Muscle of back (tissue), 11 donors: ENCODE results near the gene RGS7. TPM values are rescaled to one million over a fixed set of nuclear protein-coding genes. Genes with fewer than 3 reads are reported as not detected.
"Not testable (repeated sequence)": the region's sequence is repeated elsewhere in the genome, so short reads cannot be mapped to it uniquely, and the experiment has no call there.

Experiments used
- DNase-seq, 3 donors: peaks; one replicate each; pipeline versions ENCODE4 v3.0.0 to v3.0.0-alpha.2; 2013
- polyA plus RNA-seq, 10 donors: library from polyadenylated mRNA; unstranded; fragments of 120-200 nt; gene quantifications; one replicate each; pipeline ENCODE4 v1.2.1, GENCODE V29; 2013; ENCODE audit not compliant: insufficient read length in 10 of 10

RGS7 gene
- polyA plus RNA-seq, 10 donors = 0.05 to 0.20 TPM; not detected in 8

DNA sequence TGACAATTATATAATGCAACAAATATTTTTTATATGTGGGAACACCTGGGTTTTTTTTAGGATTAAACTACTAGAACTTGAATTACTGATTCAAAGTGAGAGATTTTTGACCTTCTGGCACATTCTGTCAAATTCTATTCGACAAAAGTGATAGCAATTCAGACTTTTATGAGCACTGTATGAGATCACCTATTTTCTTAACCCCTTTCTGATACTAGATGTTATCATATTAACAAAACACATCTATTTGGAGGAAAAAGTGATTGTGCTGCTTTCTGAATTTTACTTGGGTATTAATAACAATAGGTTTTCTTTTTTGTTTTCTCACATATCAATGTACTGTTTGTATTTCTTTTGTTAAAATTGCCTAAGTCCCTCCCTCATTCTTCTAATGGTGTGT lies 570.1 kb downstream of the RGS7 start:
- DNase-seq = no peak

DNA sequence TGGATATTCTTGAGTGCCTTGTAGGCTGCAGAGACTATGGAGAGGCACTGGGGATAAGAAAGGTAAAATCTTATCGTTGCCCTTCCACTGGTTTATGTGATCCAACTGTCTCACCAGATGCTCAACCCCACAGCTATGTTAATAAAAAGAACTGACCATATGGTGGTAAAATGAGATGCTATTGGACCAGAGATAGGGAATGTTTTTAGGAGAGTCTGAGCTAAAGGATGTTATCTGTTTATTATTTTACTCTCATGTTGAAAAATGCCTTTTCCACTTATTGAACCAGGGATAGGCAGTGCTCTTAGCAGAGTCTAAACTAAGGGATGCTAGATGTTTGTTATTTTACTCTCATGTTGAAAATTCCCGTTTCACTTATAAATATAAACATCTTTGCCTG lies 572.2 kb downstream of the RGS7 start:
- DNase-seq = no peak

DNA sequence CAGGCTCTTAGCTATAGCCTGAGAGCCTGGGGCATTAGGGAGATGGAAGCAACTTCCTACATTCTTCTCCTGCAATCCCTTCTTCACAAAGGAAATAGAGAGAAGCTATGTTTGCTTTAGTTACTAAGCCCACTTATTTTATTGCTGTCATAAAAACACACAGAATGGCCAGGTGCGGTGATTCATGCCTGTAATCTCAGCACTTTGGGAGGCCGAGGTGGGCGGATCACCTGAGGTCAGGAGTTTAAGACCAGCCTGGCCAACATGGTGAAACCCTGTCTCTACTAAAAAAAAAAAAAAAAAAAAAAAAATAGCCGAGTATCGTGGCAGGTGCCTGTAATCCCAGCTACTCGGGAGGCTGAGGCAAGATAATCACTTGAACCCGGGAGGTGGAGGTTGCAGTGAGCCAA lies 573.3 kb downstream of the RGS7 start:
- not testable (repeated sequence) for DNase-seq

DNA sequence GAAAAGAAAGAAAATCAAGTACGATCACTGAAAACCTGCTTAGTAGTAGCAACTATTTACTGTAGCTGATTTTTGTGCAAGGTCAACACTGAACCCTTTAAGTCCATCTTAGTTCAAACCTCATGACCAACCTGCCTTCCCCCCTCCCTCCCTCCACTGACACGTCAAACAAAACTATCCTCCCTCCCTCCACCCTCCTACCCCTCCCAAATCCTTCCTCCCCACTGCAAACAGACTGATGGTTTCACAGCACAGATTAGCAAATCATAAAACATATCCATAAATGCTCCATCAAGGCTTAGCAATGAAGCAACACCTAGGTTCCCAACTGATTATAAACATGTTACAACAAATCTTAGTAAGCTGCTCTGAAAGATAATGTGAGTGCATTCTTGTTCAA lies 580.8 kb downstream of the RGS7 start:
- DNase-seq = no peak

DNA sequence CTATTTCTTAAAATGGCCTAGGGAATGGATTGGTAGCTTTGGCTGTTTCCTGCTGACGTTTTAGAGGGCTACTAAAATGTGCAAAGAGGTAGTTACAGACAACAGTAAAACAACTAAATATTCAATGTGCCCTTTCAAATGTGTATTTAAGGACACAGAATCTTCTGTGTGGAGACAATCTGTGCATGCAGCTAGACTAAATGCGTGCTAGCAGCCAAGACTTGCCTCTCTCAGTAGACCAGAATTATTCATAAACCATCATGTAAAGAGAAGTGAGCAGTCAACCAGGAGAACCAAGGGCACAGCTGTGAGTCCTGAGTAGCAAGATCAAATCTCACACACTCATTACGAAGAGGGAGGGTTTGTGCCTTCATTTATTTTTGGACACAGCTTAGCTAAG lies 584.9 kb downstream of the RGS7 start:
- no peak for DNase-seq

DNA sequence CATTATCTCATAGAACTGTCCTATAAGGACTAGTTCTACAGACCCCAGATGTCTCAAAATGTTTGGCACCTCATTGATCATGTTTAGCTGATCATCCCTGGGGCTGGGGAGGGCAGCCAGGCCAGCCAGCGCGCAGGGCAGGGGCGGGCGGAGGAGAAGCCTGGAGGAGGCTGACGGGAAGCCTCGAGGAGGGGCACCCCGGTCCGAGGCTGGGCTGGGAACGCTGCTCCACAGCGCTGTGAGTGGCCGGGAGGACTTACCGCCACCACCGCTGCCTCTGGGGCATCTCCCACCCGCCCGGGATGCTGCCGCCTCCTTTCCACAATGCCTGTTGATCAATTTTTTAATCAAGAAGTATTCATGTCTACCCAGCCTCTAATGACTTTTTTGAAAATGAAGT lies 585.6 kb downstream of the RGS7 start:
- no peak for DNase-seq

DNA sequence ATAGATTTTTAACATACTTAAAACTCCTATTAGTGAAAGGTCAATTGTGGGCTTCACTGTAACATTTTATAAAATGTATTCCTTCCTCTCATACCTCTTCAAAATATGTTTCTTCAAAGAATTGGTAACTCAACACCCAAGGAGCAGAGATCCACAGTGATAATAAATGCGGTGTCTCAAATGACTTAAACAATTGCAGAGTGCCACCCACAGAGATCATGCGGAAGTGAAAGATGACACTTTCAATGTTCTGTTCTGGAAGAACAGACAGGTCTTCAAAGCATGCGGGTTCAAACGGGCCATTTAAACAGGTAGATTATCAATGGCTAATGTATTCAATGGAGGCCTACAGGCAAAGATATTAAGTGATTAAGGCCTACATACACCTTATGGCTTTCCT lies 588.0 kb downstream of the RGS7 start:
- no peak for DNase-seq

DNA sequence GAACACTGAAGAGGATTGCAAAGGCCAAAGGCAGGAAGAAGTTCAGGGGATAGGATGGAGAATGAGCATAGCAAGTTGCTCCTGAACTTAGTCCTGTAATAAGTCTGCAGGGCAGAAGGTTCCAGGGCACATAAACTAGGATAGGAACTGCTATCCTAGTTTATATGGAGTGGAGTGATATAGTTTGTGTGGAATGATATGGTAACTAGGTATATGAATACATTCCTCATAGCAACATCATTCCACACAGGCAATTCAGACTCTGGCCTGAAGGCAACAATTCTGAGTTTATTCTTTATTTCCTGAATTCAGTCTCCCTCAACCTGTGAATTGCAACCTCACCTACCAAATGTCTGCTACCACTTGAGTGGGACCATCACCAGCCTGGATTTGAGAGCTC lies 590.2 kb downstream of the RGS7 start:
- peak in 1 of 3 donors; percentile 6 for DNase-seq

DNA sequence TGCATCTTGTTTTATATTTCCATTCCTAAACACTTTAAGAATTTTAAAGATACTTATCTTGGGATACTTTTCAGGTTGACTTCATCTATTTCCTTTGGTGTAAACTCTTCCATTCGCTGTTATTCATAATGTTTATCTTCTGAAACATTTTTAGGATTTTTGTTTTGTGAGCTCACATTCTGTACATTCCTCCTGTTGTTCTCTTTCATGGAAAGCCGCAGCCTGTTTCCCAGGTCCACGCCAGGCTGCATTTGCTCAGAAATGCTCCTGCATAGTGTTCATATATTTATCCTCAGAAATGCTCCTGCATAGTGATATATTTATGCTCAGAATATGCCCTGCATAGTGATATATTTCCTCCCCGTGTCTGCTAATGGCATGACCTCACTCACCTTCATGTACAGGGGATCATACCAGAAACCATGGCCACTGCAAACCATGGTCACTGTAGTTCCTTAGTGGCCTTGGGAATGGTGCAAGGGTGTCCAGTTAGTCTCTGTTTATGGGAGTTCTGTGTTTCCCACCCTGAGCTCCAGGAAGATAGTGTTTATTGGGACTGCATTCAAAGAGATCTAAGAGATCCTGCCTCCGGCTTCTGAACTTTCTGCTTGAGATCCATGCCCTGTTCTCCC lies 591.2 kb downstream of the RGS7 start:
- peak in 1 of 3 donors; percentile 30 for DNase-seq

DNA sequence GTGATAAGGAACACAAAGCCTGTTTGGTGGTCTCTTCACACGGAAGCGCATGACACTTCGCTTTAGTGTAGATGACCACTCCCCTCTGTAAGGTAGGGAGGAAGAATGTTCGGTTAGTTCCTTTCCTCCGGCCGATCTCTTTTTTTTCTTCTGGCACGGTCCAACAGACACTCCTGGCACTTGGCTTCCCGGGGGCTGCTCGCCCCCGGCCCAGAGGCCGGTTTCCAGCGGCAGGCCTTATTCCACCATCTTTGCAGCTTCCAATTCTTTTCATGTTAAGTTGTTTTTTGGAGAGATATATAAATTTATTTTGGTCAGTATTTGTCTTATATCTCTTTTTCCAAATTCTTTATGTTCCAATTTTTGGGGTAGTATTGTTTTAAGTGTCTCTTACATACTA lies 593.2 kb downstream of the RGS7 start:
- no peak for DNase-seq

DNA sequence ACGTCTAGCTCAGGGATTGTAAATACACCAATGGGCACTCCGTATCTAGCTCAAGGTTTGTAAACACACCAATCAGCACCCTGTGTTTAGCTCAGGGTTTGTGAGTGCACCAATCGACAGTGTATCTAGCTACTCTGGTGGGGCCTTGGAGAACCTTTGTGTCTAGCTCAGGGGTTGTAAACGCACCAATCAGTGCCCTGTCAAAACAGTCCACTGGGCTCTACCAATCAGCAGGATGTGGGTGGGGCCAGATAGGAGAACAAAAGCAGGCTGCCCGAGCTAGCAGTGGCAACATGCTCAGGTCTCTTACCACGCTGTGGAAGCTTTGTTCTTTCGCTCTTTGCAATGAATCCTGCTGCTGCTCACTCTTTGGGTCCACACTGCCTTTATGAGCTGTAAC lies 593.9 kb downstream of the RGS7 start:
- not testable (repeated sequence) for DNase-seq

DNA sequence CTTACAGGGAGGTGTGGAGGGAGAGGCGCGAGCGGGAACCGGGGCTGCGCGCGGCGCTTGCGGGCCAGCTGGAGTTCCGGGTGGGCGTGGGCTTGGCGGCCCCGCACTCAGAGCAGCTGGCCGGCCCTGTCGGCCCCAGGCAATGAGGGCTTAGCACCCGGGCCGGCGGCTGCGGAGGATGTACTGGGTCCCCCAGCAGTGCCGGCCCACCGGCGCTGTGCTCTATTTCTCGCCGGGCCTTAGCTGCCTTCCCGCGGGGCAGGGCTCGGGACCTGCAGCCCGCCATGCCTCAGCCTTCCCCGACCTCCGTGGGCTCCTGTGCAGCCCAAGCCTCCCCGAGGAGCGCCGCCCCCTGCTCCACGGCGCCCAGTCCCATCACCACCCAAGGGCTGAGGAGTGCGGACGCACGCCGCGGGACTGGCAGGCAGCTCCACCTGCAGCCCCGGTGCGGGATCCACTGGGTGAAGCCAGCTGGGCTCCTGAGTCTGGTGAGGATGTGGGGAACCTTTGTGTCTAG lies 594.5 kb downstream of the RGS7 start:
- DNase-seq = not testable (repeated sequence)

DNA sequence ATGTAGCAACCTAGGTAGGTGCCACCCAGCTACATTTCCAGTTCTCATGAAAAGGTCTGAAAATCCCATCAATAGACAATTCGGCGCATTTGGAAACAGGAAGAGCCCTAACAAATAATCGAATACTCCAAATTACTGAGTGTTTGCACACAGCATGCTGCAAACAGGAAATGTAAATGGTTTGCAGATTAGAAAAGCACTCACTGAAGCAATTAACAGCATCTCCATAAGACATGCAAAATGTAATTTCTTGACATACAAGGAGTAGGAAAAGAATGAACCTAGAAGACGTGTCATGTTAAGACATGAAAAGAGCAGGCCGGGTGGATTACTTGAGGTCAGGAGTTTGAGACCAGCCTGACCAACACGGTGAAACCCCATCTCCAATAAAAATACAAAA lies 598.2 kb downstream of the RGS7 start:
- not testable (repeated sequence) for DNase-seq

DNA sequence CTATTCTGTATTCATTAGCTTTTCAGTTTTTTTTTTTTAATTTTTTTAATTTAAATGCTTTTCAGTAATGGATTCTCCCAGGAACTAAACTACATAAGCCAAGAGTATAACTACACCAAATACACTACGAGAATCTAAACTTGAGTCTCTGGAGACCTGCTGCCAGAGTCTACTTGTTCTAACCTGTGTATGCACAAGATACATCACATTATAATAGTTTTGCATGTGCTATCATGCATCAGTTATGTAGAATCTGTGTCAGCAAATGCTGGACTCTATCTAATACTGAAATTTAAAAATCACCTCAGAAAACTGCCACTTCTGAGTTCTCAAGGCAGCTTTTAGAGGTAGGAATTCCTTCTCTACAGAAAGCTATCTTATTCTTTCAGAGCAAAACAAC lies 598.7 kb downstream of the RGS7 start:
- DNase-seq = no peak

DNA sequence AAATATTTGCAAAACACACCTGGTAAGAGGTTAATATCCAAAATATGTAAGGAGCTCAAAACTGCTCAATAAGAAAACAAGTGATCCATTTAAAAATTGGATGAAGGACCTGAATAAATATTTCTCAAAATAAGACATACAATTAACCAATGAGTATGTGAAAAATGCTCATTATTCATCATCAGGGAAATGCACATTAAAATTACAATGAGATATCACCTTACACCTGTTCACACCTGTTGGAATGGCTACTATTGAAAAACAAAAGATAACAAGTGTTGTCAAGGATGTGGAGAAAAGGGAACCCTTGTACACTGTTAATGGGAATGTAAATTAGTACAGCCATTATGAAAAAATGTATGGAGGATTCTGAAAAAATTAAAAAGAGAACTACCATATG lies 609.1 kb downstream of the RGS7 start:
- no peak for DNase-seq

DNA sequence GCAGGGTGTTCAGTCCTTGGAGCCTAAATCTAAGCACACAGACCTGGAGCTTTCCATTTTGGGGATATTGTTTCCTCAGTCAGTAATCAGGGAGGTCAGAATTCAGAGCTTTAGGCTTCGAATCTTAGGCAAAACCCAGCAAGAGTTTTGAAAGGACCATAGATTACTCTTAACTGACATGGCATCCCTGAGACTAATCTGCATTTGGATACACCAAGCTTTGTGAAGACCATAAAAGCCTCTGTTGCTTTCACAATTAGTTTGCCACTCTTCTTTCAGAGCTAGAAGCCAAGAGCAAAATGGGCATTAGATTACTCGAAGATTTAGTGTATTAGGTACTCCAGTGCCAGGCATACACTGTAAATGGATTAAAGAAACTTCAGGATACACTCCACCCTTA lies 613.3 kb downstream of the RGS7 start:
- DNase-seq = no peak

DNA sequence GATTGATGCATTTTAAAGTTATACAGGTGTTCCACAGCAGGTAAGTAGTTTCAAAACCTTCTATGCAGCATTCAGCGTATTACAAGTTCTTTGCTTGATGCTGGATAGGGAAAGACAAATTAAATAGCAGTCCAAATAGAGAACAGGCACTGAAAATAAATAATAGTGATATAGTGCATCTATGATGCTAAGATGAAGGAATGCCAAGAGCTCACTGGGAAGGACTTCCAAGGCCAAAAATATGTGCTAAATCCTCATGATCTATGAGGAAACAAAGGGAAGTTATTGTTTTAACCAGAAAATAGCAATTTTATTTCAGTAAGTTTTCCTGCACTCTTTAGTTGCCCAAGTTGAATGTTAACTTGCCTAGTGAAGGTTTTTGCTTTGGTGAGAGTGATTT lies 617.3 kb downstream of the RGS7 start:
- peak in 2 of 3 donors; percentile 3 to 35 for DNase-seq

DNA sequence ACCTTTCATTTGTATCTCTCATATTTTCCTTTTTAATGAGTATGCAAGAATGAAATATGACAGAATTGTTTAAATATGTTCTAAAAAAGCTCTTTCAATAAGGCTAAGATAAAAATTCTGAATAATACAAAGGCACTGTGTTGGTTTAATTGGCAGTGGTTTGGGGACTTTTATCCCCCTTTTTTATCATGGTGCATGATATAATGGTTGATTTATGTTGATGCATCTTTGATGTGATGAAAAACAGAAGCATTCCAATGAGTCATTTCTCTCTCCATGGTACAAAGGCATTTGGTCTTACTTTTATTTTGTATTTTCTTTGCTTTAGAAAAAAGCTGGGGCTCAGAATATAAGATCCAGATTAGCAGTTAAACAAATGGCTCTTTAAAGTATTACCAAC lies 617.9 kb downstream of the RGS7 start:
- peak in 1 of 3 donors; percentile 11 for DNase-seq

DNA sequence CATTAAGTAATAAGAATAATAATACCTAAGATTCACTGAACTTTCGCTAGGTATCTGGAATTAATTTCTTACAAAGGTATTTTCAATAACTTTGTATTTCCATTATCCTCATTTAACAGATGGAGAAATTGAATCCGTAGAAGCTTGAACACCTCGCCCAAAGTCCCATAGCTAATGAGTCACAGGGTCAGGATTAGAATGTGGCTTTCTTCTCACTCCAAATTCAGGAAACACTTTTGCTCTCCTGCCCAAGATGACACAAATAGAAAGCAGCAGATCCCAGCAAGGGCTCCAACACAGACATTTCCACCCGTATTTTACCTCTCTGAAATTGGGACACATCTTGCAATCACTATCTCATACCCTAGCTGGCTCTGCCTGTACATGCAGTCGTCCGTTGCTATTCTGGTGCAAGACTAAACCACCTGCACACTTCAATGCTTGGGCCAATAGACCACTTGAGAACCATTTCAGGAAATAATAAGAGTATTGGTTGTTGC lies 619.2 kb downstream of the RGS7 start:
- DNase-seq = peak; percentile 4 to 46 (median 44)

DNA sequence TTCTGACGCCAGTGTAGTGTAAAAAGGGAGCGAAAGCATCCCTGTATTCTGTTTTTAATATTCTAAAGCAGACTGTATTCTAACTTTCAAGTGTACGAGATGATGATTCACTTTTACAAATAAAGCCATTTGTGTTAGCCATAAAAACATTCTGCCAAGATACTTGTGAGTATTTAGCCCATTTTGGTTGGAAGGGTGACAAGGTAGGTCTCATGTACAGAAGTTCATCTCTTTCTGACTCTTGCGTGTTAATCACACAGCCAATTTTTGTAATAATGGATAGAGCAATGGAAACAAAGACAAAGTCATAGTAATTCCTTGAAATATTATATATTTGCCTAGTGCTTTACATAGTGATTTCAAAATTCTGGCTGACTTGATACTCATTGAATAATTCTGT lies 619.7 kb downstream of the RGS7 start:
- peak; percentile 30 to 65 (median 58) for DNase-seq

DNA sequence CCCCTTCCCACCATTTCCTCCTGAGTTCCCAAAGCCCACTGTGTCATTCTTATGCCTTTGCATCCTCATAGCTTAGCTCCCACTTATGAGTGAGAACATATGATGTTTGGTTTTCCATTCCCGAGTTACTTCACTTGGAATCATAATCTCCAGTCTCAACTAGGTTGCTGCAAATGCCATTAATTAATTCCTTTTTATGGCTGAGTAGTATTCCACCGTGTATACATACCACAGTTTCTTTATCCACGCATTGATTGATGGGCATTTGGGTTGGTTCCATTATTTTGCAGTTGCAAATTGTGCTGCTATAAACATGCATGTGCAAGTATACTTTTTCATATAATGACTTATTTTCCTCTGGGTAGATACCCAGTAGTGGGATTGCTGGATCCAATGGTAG lies 622.3 kb downstream of the RGS7 start:
- DNase-seq = not testable (repeated sequence)

DNA sequence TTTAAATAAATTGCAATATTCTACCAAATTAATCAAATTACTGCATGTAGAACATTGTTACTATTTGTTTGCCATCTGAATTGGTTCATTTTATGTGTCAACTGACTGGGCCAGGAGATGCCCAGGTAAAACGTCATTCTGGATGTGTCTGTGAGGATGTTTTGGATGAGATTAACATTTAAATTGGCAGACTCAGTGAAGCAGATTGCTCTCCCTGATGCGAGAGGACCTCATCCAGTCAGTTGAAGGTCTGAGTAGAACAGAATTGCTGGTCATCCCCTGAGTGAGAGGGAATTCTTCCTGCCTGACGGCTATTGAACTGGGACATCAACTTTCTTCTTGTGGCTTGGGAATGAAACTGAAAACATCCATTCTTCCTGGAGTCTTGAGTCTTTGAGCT lies 623.0 kb downstream of the RGS7 start:
- DNase-seq = no peak

DNA sequence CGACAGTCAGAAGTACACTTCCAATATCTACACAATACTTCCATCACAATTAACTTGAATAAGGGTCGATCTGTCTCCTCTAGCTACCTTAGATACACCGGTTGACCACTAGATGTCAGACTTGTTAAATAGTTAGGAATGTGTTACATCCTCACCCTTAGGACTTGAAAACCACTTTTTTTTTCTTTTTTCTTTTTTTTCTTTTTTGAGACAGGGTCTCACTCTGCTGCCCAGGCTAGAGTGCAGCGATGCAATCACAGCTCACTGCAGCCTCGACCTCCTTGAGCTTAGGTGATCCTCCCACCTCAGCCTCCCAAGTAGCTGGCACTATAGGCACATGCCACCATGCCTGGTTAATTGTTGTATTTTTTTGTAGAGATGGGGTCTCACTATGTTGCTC lies 624.6 kb downstream of the RGS7 start:
- DNase-seq = peak in 2 of 3 donors; percentile 43 to 63
